Stimulated activated memory B cell treated with anti-CD40 and anti-IgM and Interleukin-4, amounts not matched to agents 10 μg/mL and 1 μg/mL and 100 μg/mL, for 72 hours (primary cell): Measurements from ENCODE around the gene GPR39.
A peak's percentile ranks its signal among the peaks of the same experiment; 100 is the strongest.

Experiments
- ATAC-seq: fragments of 150-1000 bp; cut with Tn5 transposase; 2 replicates; pipeline ENCODE4 v1.10.0; 2021
- H3K27ac Mint-ChIP-seq: one replicate; pipeline ENCODE4 v1.8.0; 2022; ENCODE audit warnings: mild to moderate bottlenecking, mixed read lengths
- H3K27me3 Mint-ChIP-seq: one replicate; pipeline ENCODE4 v1.8.0; 2022; ENCODE audit warnings: mixed read lengths
- H3K36me3 Mint-ChIP-seq: one replicate; pipeline ENCODE4 v1.8.0; 2022; ENCODE audit warnings: mixed read lengths
- H3K4me1 Mint-ChIP-seq: one replicate; pipeline ENCODE4 v1.8.0; 2022; ENCODE audit warnings: mixed read lengths
- H3K4me3 Mint-ChIP-seq: one replicate; pipeline ENCODE4 v1.8.0; 2022; ENCODE audit warnings: mild to moderate bottlenecking, moderate library complexity, mixed read lengths
- H3K9me3 Mint-ChIP-seq: one replicate; pipeline ENCODE4 v1.8.0; 2022; ENCODE audit warnings: mixed read lengths

GPR39 gene

DNA sequence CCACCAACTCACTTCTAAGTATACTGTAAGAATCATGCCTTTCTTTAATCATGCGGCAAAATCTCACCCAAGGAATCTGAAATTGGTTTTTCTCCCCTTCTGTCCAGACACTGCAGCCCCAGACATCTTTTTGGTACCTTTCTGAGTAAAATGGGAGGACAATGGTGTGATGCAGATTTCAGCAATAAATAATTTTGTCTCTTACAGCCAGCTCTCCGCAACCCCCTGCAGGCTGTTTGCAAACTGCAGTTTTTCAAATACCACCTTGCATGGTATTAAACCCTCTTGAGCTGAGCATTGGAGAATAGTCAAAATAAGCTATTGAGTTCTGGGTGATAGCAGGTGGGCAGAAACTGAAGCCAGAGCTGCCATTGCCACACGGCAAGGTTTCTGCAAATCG is 32.2 kb downstream of the GPR39 start:
- no peak overlapping the region for H3K27ac Mint-ChIP-seq
- H3K9me3 Mint-ChIP-seq = peaks cover 12% of the 10 kb centered on the region
- no peaks in the 10 kb centered on the region for H3K4me1 Mint-ChIP-seq
- H3K27me3 Mint-ChIP-seq = no peaks in the 10 kb centered on the region
- H3K36me3 Mint-ChIP-seq = no peaks in the 10 kb centered on the region
- H3K4me3 Mint-ChIP-seq = no peak overlapping the region
- ATAC-seq = peak; percentile 47

DNA sequence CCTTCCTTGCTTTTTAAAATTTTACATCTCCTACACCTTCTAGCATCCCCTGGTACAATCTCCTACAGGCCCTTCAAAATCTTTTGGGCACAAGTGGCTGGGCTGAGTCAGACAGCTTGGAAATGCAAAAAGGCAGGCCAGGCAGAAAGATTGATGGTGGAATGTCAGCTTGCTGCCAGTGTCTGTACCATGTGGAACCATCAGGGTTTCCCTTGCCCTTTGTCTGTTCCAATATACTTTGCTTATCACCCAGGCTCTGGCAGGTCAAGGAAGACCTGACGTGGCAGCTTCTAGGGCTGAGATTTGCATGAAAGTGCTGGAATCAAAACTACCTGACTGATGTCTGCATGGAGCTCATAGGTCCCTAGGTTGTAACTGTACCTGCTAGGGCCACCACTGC is 33.3 kb downstream of the GPR39 start:
- Mint-ChIP-seq H3K36me3 (no peaks in the 10 kb centered on the region), H3K9me3 (peaks cover 12% of the 10 kb centered on the region), H3K27ac (no peak overlapping the region), H3K4me1 (no peaks in the 10 kb centered on the region), H3K27me3 (no peaks in the 10 kb centered on the region), H3K4me3 (no peak overlapping the region)
- no peak for ATAC-seq

DNA sequence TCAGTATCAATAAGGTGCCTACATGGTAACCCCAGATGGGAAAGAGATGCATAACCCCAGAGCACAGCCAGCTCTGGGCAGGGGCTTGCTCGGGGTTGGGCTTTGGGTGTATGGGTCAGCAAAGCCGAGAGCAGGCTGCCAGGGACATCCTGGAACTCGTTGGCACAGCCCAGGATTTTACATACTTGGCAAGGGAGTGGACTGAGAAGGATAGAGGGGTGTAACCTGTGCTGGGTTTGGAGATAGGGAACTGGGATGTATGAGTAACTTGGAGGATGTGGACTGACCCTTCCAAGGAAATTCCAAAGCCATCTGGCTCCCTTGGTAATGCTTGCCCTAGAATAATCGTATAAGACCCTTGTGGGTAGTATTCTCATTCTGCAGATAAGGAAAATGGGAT is 44.2 kb downstream of the GPR39 start:
- H3K4me1 Mint-ChIP-seq = no peaks in the 10 kb centered on the region
- H3K4me3 Mint-ChIP-seq = no peak overlapping the region
- no peaks in the 10 kb centered on the region for H3K36me3 Mint-ChIP-seq
- peaks cover 13% of the 10 kb centered on the region for H3K9me3 Mint-ChIP-seq
- peaks cover 9% of the 10 kb centered on the region for H3K27me3 Mint-ChIP-seq
- ATAC-seq = no peak
- H3K27ac Mint-ChIP-seq = no peak overlapping the region

DNA sequence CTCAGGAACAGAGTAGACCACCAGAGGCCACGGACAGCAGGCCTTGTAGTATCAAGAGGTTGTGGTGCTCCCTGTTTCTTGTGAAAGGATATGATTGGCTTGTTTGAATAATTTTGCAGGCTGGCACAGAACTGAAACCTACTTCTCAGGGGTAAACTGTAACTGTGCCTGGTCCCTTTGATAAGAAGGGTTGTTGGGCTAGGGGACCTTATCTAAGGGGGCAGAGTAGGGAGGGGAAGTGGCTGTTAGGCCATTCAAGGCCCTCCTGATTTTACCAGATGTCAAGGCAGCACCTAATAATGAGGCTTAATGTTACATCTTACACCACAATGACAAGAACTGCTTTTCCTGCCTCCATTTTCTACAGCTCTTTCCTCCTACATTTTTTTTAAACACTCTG is 45.6 kb downstream of the GPR39 start:
- peaks cover 14% of the 10 kb centered on the region for H3K9me3 Mint-ChIP-seq
- H3K36me3 Mint-ChIP-seq = no peaks in the 10 kb centered on the region
- no peak for ATAC-seq

DNA sequence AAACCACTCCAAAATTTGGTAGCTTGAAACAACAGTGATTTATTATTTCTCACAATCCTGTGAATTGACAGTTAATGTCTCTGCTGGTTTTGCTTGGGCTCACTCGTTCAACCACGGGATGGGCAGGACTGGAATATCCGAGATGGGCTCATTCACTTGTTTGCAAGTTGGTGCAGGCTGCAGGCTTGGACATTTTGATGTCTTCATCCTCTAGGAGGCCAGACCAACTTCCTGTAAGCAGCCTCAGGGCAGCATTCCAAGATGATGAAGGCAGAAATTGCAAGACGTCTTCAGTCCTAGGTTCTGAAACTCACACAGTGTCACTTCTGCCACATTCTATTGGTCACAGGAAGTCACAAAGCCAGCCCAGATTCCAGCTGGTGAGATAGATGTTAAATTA is 47.1 kb downstream of the GPR39 start:
- Mint-ChIP-seq H3K4me1 (no peaks in the 10 kb centered on the region), H3K4me3 (no peak overlapping the region), H3K36me3 (no peaks in the 10 kb centered on the region), H3K9me3 (peaks cover 15% of the 10 kb centered on the region), H3K27ac (no peak overlapping the region), H3K27me3 (peaks cover 7% of the 10 kb centered on the region)
- no peak for ATAC-seq

More for the DNA sequence above, 45.6 kb downstream of the GPR39 start:
- H3K4me1 Mint-ChIP-seq = no peaks in the 10 kb centered on the region
- H3K4me3 Mint-ChIP-seq = no peak overlapping the region
- peaks cover 9% of the 10 kb centered on the region for H3K27me3 Mint-ChIP-seq
- H3K27ac Mint-ChIP-seq = no peak overlapping the region

DNA sequence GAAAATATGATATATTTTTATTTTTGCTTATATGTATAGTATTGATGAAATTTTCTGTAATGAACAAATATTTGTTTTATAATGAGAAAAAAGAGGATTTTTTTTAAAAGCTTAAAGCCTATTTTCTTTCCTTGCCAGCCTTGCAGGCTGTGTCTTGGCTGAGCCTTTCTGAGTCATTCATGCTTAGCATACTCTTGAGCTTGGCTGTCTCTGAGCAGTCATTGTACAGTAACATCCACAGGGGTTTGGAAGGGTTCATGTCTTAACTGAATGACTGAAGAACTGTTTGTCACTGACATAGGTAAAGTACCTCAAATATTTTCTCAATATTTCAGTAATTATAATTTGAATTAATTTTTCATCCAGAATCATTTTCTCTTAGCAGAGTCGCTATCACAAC is 49.3 kb downstream of the GPR39 start:
- Mint-ChIP-seq H3K9me3 (peaks cover 12% of the 10 kb centered on the region), H3K27me3 (no peaks in the 10 kb centered on the region), H3K4me3 (no peak overlapping the region), H3K27ac (no peak overlapping the region), H3K36me3 (no peaks in the 10 kb centered on the region), H3K4me1 (no peaks in the 10 kb centered on the region)
- no peak for ATAC-seq

DNA sequence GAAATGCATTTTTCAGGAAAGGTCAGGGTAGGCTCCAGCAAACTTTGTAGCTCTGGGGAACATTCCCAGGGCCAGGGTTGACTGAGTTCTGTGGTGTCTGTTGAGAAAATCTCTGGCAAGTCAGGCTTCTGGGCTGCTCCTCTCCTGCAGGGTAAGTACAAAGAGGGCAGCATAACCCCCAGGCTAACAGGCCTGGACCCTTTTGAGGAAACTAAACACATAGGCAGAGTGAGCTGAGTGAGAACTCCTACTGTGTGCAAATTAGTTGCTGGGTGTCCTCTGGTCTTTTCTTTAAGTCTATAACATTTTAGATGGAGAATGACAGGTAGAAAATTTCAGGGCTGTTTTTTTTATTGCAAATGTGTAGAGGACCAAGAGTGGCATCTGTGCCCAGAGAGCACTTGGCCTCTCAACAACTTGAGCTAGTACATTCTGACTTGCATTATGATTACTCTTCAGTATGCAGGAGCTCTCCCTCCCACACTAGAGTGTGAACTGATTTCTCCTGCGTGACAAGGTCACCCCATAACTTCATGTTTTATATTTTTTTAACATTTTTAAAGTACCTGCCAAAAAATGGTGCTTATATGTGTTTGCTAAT is 49.9 kb downstream of the GPR39 start:
- Mint-ChIP-seq H3K4me1 (no peaks in the 10 kb centered on the region), H3K36me3 (no peaks in the 10 kb centered on the region), H3K27me3 (no peaks in the 10 kb centered on the region), H3K9me3 (peaks cover 12% of the 10 kb centered on the region), H3K4me3 (no peak overlapping the region), H3K27ac (no peak overlapping the region)
- ATAC-seq = no peak

DNA sequence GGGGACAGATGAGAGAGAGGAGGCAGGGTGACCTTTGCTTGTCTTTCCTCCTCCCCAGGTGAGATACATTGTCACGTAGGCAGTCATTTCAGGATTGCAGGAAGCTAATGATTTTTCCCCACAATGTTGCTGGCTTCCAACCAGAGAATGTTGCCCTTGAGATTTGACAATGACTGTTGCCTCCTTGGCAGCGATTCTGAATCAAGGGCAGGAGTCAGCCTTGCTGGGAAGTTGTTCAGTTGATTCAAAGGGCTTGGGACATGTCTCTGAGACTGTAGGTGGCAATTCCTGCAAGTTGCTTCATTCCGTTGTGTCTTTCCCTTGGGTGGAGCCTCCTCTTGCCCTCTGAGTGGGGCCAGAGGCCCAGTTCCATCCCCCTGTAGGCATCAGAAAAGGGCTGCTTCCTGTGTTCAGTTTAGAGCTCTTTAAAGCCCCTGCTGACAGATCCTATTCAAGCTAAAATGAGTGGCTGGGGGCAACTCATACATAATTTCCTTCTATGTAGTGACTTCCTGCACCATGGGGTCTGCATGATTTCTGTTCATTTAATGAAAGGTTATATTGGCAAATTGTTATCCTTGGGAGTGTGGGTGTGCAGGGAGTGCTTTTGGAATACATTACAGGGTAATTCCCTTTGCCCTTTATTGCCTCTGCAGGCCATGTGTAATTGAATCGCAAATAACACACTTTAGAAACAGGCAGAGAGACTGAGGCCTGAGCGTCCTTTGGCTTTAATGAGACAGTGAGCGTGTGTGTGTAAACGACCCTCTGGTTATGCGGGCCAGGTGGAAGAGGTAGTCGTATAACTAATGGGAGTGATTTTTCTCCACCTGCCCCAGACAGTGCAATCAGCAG is 52.4 kb downstream of the GPR39 start:
- Mint-ChIP-seq H3K9me3 (peaks cover 3% of the 10 kb centered on the region), H3K27me3 (no peaks in the 10 kb centered on the region), H3K4me3 (no peak overlapping the region), H3K27ac (no peak overlapping the region), H3K4me1 (no peaks in the 10 kb centered on the region), H3K36me3 (no peaks in the 10 kb centered on the region)
- no peak for ATAC-seq

DNA sequence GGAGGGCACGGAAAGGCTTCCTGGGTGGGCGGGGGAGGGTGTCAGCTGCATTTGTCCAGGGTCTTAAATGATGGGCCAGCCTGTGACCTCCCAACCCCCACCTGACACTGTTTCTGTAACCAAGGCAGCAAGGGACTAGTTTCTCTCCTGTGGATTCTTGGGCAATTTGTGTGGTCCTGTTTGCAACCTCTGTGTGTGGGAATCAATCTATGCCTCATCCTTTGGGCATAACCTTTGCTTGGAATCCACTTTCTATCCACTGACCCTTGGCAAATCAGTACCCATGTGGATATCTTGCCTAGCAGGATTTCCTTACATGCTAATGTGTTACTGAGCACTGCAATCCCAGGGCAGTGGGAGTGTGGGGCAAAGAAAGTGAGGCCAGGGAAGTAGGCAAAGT is 54.1 kb downstream of the GPR39 start:
- no peaks in the 10 kb centered on the region for H3K27me3 Mint-ChIP-seq
- ATAC-seq = no peak

DNA sequence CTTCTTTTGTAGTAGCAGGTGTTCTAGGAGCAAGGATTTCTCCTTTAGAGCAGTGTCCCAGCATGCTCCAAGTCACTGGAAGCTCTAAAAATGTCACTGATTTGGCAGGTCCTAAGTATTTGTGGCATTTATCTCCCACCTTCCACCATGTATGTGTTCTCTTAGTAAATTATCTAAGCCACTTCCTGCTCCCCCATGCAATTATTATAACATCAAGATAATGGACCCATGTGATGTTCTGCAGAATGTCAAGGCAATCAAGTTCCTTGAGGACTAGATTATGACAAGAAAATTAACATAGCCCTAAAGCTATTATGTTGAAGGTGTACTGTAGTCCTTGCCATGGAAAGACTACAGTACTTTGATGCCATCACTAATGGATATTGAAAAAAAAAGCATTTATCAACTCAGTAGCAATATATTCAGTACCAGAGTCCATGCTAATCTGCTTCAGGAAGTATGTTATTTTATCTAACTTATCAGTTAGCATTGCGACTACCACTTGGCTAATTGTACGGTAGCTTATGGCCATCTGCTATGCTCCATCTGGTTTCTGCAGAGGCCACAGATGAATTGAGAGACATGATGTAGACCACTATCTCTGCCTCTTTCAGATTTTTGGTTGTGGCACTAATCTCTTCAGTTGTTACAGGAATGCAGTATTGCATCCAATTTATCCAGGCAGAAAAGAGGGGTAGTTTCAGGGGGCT is 56.7 kb downstream of the GPR39 start:
- Mint-ChIP-seq H3K27me3 (no peaks in the 10 kb centered on the region), H3K9me3 (peaks cover 3% of the 10 kb centered on the region), H3K36me3 (no peaks in the 10 kb centered on the region), H3K4me1 (no peaks in the 10 kb centered on the region), H3K4me3 (no peak overlapping the region), H3K27ac (no peak overlapping the region)
- no peak for ATAC-seq

More for the DNA sequence above, 54.1 kb downstream of the GPR39 start:
- H3K4me3 Mint-ChIP-seq = no peak overlapping the region
- H3K9me3 Mint-ChIP-seq = peaks cover 3% of the 10 kb centered on the region
- no peak overlapping the region for H3K27ac Mint-ChIP-seq
- no peaks in the 10 kb centered on the region for H3K36me3 Mint-ChIP-seq
- no peaks in the 10 kb centered on the region for H3K4me1 Mint-ChIP-seq

DNA sequence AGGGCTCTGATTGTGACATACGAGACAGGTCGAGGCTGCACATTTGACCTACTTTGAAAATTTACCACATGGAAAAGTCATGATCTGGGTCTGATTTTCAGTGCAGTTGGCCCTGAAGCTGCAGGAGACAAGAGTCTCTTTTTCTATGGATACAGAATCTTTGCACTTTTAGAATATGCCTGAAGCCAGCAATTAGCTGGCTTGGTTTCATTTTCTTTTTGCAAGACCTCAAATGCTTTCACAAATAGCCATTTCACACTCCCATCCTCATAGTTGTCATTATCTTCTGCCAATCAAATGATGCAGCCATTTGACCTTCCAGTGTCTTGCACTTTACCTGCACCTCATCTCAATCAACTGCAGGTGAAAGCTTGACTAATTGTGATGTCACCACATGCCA is 59.0 kb downstream of the GPR39 start:
- no peak overlapping the region for H3K4me3 Mint-ChIP-seq

DNA sequence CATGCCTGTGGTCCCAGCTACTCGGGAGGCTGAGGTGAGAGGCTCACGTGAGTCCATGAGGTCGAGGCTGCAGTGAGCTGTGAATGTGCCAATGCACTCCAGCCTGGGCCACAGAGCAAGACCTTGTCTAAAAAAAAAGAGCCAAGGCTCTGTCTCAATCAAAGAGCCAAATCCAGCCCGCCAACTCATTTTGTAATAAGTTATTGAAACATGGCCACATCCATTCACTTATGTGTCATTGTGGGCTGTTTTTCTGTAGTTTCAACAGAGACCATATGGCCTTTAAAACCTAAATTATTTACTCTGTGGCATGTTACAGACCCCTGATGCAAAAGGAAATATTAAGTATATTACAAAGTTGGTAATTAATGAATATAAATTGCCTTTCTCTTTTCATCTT is 60.8 kb downstream of the GPR39 start:
- no peaks in the 10 kb centered on the region for H3K27me3 Mint-ChIP-seq
- H3K4me3 Mint-ChIP-seq = no peak overlapping the region
- no peak for ATAC-seq
- H3K27ac Mint-ChIP-seq = no peak overlapping the region
- no peaks in the 10 kb centered on the region for H3K36me3 Mint-ChIP-seq
- no peaks in the 10 kb centered on the region for H3K4me1 Mint-ChIP-seq
- peaks cover 7% of the 10 kb centered on the region for H3K9me3 Mint-ChIP-seq

More for the DNA sequence above, 59.0 kb downstream of the GPR39 start:
- no peak for ATAC-seq
- Mint-ChIP-seq H3K27me3 (no peaks in the 10 kb centered on the region), H3K27ac (no peak overlapping the region), H3K4me1 (no peaks in the 10 kb centered on the region), H3K36me3 (no peaks in the 10 kb centered on the region), H3K9me3 (peaks cover 7% of the 10 kb centered on the region)

DNA sequence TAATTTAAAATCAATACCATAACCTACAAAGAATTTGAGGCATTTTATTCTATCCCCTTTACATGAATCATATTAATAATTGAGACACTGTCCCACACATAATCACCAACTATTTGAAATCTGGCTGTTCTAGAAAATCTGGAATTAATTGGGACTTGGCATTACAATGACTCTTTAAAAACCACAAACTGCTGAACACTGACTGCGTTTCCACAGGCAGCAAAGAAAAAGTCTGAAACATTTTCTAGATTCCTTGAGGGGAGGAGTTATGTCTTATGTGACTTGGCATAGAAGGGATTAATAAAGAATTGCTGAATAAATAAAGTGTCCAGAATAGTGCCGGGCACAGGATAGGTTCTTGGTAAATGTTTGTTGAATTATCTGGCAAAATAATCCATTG is 61.4 kb downstream of the GPR39 start:
- H3K4me1 Mint-ChIP-seq = no peaks in the 10 kb centered on the region
- peaks cover 7% of the 10 kb centered on the region for H3K9me3 Mint-ChIP-seq
- H3K27ac Mint-ChIP-seq = no peak overlapping the region

DNA sequence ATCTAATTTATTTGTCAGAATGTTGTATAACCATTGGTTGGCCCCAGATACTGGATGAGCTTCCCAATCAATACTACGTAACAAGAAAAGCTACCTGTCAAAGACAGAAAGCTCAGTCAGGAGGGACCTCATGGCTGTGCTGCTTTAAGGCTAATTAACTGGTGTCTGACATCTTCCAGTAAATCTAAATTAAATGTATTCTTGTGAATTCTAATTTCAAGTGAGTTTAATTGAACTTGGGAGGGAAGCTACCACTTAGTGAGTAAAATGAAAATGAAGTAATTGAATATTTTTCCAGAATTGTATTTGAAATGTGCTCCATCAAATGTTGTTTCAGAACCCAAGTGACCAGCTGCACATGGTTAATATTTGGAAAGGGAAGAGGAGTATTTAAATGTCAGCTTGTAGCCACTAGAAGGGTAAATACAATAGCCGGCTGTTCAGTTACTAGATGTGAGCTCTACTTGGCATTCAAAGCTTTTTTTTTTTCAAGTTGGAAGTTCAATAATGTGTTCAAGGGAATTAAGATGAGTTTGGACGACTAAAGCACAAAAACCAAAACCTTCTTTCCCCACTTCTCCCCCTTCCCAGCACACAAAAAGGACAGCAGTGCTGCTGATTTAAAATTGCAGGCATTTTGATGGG is 62.0 kb downstream of the GPR39 start:
- Mint-ChIP-seq H3K9me3 (peaks cover 7% of the 10 kb centered on the region), H3K27ac (no peak overlapping the region), H3K36me3 (no peaks in the 10 kb centered on the region), H3K4me3 (no peak overlapping the region), H3K4me1 (no peaks in the 10 kb centered on the region), H3K27me3 (no peaks in the 10 kb centered on the region)
- ATAC-seq = no peak

More for the DNA sequence above, 61.4 kb downstream of the GPR39 start:
- no peak for ATAC-seq
- Mint-ChIP-seq H3K27me3 (no peaks in the 10 kb centered on the region), H3K4me3 (no peak overlapping the region), H3K36me3 (no peaks in the 10 kb centered on the region)

DNA sequence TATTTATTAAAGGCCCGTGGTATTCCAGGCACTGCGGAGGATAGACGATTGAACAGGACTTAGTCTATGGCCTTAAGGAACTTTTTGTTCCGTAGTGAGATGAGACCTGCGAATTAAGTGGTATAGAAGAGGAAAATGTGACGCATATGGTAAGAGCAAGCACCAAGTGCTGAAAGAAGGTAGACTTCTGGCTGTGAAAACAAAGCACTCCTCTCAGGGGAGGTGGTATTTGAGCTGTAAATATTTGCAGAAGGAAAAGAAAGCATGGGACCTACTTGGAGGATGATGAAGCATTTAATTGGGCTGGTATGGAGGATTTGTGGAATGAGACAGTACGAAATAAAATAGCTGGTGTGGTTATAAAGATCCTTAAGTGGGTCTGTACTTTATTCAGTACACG is 62.5 kb downstream of the GPR39 start:
- no peaks in the 10 kb centered on the region for H3K27me3 Mint-ChIP-seq
- H3K36me3 Mint-ChIP-seq = no peaks in the 10 kb centered on the region
- H3K9me3 Mint-ChIP-seq = peaks cover 7% of the 10 kb centered on the region
- ATAC-seq = no peak
- no peak overlapping the region for H3K27ac Mint-ChIP-seq
- no peaks in the 10 kb centered on the region for H3K4me1 Mint-ChIP-seq
- no peak overlapping the region for H3K4me3 Mint-ChIP-seq
